ENCODE results near the gene TRMO. TPM values are rescaled to one million over a fixed set of nuclear protein-coding genes. Genes with fewer than 3 reads are reported as not detected.

TRMO gene
- total RNA-seq, 1 experiment from 2014 or later = 10.4 TPM

GRCh38 chr9:97924386-97924785 is 2.1 kb upstream of the TRMO start:
- H3K9me3 ChIP-seq (ENCODE audit: control insufficient read depth, insufficient read depth, low read depth, low read length) = no peaks in the 10 kb centered on the region
- H3K4me3 ChIP-seq (ENCODE audit: low read depth in 2 of 2, low read length in 2 of 2) = no peak overlapping the region
- DNase-seq (ENCODE audit: low read depth, low spot score) = no peak
- ChIA-PET POLR2A (no interaction called here), CTCF (interaction anchor here (1.3 kb wide), 1 partner anchor 110 kb away, joined by 4 read pairs; no protein-coding TSS in a partner anchor)
- H3K27me3 ChIP-seq (ENCODE audit: control insufficient read depth, insufficient read depth, low read length) = peaks cover 8% of the 10 kb centered on the region
- H3K36me3 ChIP-seq (ENCODE audit: control insufficient read depth, insufficient read depth, low read length) = no peaks in the 10 kb centered on the region
- intact Hi-C loops (cut with micrococcal nuclease; ENCODE audit: unreplicated experiment) (loop anchor here (10.0 kb wide), 1 partner anchor 110 kb away; no protein-coding TSS in a partner anchor), in situ Hi-C loops (cut with HindIII; ENCODE audit: low pct_unique_long_range_greater_than_20kb, low sequenced_read_pairs) (no loop called here)
- ATAC-seq = no peak
- BruUV-seq (replicated peaks) = no TSS peak
- H3K27ac ChIP-seq (ENCODE audit: low read length) = no peak overlapping the region
- TF ChIP-seq SIN3A (IDR thresholded peaks at IDR 0.05; ENCODE audit: borderline replicate concordance, insufficient read depth, low read depth, low read length) (no peak), TCF7L2 (IDR thresholded peaks at IDR 0.05; ENCODE audit: low read depth, low read length) (no peak), POLR2AphosphoS5 (IDR thresholded peaks at IDR 0.05; ENCODE audit: low read depth, low read length) (no peak), REST (IDR thresholded peaks at IDR 0.05; ENCODE audit: insufficient read depth in 1 of 2, low read depth in 2 of 2, low read length in 1 of 2) (no peak)
- TF ChIP-seq, protein P1, sequence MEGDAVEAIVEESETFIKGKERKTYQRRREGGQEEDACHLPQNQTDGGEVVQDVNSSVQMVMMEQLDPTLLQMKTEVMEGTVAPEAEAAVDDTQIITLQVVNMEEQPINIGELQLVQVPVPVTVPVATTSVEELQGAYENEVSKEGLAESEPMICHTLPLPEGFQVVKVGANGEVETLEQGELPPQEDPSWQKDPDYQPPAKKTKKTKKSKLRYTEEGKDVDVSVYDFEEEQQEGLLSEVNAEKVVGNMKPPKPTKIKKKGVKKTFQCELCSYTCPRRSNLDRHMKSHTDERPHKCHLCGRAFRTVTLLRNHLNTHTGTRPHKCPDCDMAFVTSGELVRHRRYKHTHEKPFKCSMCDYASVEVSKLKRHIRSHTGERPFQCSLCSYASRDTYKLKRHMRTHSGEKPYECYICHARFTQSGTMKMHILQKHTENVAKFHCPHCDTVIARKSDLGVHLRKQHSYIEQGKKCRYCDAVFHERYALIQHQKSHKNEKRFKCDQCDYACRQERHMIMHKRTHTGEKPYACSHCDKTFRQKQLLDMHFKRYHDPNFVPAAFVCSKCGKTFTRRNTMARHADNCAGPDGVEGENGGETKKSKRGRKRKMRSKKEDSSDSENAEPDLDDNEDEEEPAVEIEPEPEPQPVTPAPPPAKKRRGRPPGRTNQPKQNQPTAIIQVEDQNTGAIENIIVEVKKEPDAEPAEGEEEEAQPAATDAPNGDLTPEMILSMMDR (IDR thresholded peaks at IDR 0.05) = no peak
- peaks cover 7% of the 10 kb centered on the region; the same call in 1 of the 2 replicates for H3K4me1 ChIP-seq (ENCODE audit: control insufficient read depth, insufficient read depth, low read length)

- Histone ChIP-seq H3K4me3 (ENCODE audit: low read depth in 2 of 2, low read length in 2 of 2) (peak overlapping the region; percentile 28 to 38), H3K4me1 (ENCODE audit: control insufficient read depth, insufficient read depth, low read length) (peaks cover 7% of the 10 kb centered on the region; the same call in 1 of the 2 replicates), H3K36me3 (ENCODE audit: control insufficient read depth, insufficient read depth, low read length) (no peaks in the 10 kb centered on the region), H3K27ac (ENCODE audit: low read length) (no peak overlapping the region), H3K27me3 (ENCODE audit: control insufficient read depth, insufficient read depth, low read length) (peaks cover 7% of the 10 kb centered on the region), H3K9me3 (ENCODE audit: control insufficient read depth, insufficient read depth, low read depth, low read length) (no peaks in the 10 kb centered on the region)
- TF ChIP-seq POLR2AphosphoS5 (IDR thresholded peaks at IDR 0.05; ENCODE audit: low read depth, low read length) (no peak), SIN3A (IDR thresholded peaks at IDR 0.05; ENCODE audit: borderline replicate concordance, insufficient read depth, low read depth, low read length) (no peak), REST (IDR thresholded peaks at IDR 0.05; ENCODE audit: insufficient read depth in 1 of 2, low read depth in 2 of 2, low read length in 1 of 2) (no peak), TCF7L2 (IDR thresholded peaks at IDR 0.05; ENCODE audit: low read depth, low read length) (no peak)
- TF ChIP-seq, protein P1 (IDR thresholded peaks at IDR 0.05) = peak; percentile 83
- DNase-seq (ENCODE audit: low read depth, low spot score) (peak; percentile 64), ATAC-seq (peak; percentile 64; the same call in 1 of the 2 replicates)
- no TSS peak for BruUV-seq (replicated peaks)
- ChIA-PET POLR2A (no interaction called here), CTCF (interaction anchor here (1.3 kb wide), 2 partner anchors 31 to 110 kb away, joined by 3 to 4 read pairs; no protein-coding TSS in a partner anchor)
- in situ Hi-C loops (cut with HindIII; ENCODE audit: low pct_unique_long_range_greater_than_20kb, low sequenced_read_pairs) = no loop called here
- intact Hi-C loops (cut with micrococcal nuclease; ENCODE audit: unreplicated experiment) = loop anchor here (2.0 to 10.0 kb wide), 2 partner anchors 31 to 111 kb away; no protein-coding TSS in a partner anchor
Measured at GRCh38 chr9:97923529-97924108, 1.3 kb upstream of the TRMO start.

Data from Panc1 (cell line).